Stimulated activated CD8-positive, alpha-beta memory T cell treated with anti-CD3 and anti-CD28 coated beads, Interleukin-7, amount 100 ng/mL, for 1 hour (primary cell): ENCODE data around the gene MPPED2.

ENCODE experiments used
- DNase-seq, 2 donors: peaks; one replicate each; pipeline ENCODE4 v3.0.0-alpha.2; 2020; ENCODE audit warnings: low read depth in 2 of 2

Gene MPPED2

GRCh38 chr11:30452842-30453241 lies 133.3 kb downstream of the MPPED2 start:
- DNase-seq, result no peak

- DNase-seq, result no peak
Observed at GRCh38 chr11:30452114-30452513, 134.0 kb downstream of the MPPED2 start.

GRCh38 chr11:30451626-30452025 lies 134.5 kb downstream of the MPPED2 start:
- no peak for DNase-seq

- no peak for DNase-seq
Observed at GRCh38 chr11:30451167-30451566, 135.0 kb downstream of the MPPED2 start.

- DNase-seq, result no peak
Observed at GRCh38 chr11:30447058-30447640, 139.0 kb downstream of the MPPED2 start.

- DNase-seq, result no peak
Observed at GRCh38 chr11:30446520-30446919, 139.6 kb downstream of the MPPED2 start.

GRCh38 chr11:30445056-30445455 lies 141.1 kb downstream of the MPPED2 start:
- no peak for DNase-seq

GRCh38 chr11:30440510-30440909 lies 145.6 kb downstream of the MPPED2 start:
- DNase-seq, result no peak

GRCh38 chr11:30436801-30437200 lies 149.4 kb downstream of the MPPED2 start:
- no peak for DNase-seq

- DNase-seq, result no peak
Observed at GRCh38 chr11:30435488-30435887, 150.7 kb downstream of the MPPED2 start.

GRCh38 chr11:30434901-30435300 lies 151.3 kb downstream of the MPPED2 start:
- no peak for DNase-seq

GRCh38 chr11:30433831-30434230 lies 152.3 kb downstream of the MPPED2 start:
- no peak for DNase-seq

- no peak for DNase-seq
Observed at GRCh38 chr11:30432716-30433115, 153.4 kb downstream of the MPPED2 start.

- no peak for DNase-seq
Observed at GRCh38 chr11:30432178-30432577, 154.0 kb downstream of the MPPED2 start.

- DNase-seq, result no peak
Observed at GRCh38 chr11:30431127-30431814, 154.9 kb downstream of the MPPED2 start.

GRCh38 chr11:30429550-30429949 lies 156.6 kb downstream of the MPPED2 start:
- no peak for DNase-seq

- no peak for DNase-seq
Observed at GRCh38 chr11:30426781-30427180, 159.4 kb downstream of the MPPED2 start.

- no peak for DNase-seq
Observed at GRCh38 chr11:30424844-30425243, 161.3 kb downstream of the MPPED2 start.

- no peak for DNase-seq
Observed at GRCh38 chr11:30424321-30424720, 161.8 kb downstream of the MPPED2 start.

- no peak for DNase-seq
Observed at GRCh38 chr11:30423886-30424285, 162.3 kb downstream of the MPPED2 start.

- DNase-seq, result no peak
Observed at GRCh38 chr11:30423279-30423648, 162.9 kb downstream of the MPPED2 start.

GRCh38 chr11:30422447-30423278 lies 163.5 kb downstream of the MPPED2 start:
- DNase-seq, result no peak

GRCh38 chr11:30420233-30420787 lies 165.8 kb downstream of the MPPED2 start:
- no peak for DNase-seq
